Measurements from ENCODE around the gene AURKB. TPM values are rescaled to one million over a fixed set of nuclear protein-coding genes. Genes with fewer than 3 reads are reported as not detected.

Gene AURKB
- total and polyA plus RNA-seq, 2 of the 13 experiments (the other 11 are each of a cell fraction or from before 2014, with no cell fraction given) = 29.5 to 75.3 TPM

- FAIRE-seq (no peak), DNase-seq (ENCODE audit: low spot score) (no peak), ATAC-seq (no peak)
- intact Hi-C loops (cut with micrococcal nuclease; ENCODE audit: unreplicated experiment) (no loop called here), in situ Hi-C loops (cut with HindIII; ENCODE audit: extremely low pct_ligation_motif_present, low pct_unique_long_range_greater_than_20kb) (no loop called here)
- H2AFZ ChIP-seq (ENCODE audit: low read length) = no peak overlapping the region
- TSS peak; percentile 67 for BruUV-seq (replicated peaks)
- H3K9me3 ChIP-seq (ENCODE audit: low read length) = no peaks in the 10 kb centered on the region
- H3K9ac ChIP-seq (ENCODE audit: insufficient read depth, low read depth, low read length) = peak overlapping the region; percentile 95
- H4K20me1 ChIP-seq (ENCODE audit: insufficient read depth, low read length) = no peaks in the 10 kb centered on the region
- ChIA-PET CTCF (ENCODE audit: low intra/inter-chr PET ratio, low total read pairs) (interaction anchor here (1.9 kb wide), 1 partner anchor 23 kb away, joined by 5 read pairs; no protein-coding TSS in a partner anchor), POLR2A (interaction anchor here (2.0 kb wide), 1 partner anchor 11 kb away, joined by 11 read pairs; no protein-coding TSS in a partner anchor)
- H3K4me3 ChIP-seq (replicated peaks in 1 of 3; ENCODE audit: insufficient read depth in 1 of 3, low read depth in 2 of 3, low read length in 3 of 3) = peak overlapping the region; percentile 92 to 99 (median 98)
- peak overlapping the region; percentile 80 for H3K27ac ChIP-seq (ENCODE audit: extremely low read length, insufficient read depth, low read length)
- no peaks in the 10 kb centered on the region; a peak in 1 of 5 replicates for H3K27me3 ChIP-seq (ENCODE audit: control insufficient read depth in 1 of 2, insufficient read depth in 2 of 2, low read length in 2 of 2)
- TF ChIP-seq ZNF510 (CRISPR knock-in tag; IDR thresholded peaks at IDR 0.05; ENCODE audit: low read depth) (no peak), ZNF746 (CRISPR knock-in tag; IDR thresholded peaks at IDR 0.05) (0 out of 2 replicates have a peak, but pooled peaks have one; percentile 20), PAWR (CRISPR knock-in tag; IDR thresholded peaks at IDR 0.05; ENCODE audit: borderline replicate concordance) (no peak), ZNF362 (CRISPR knock-in tag; IDR thresholded peaks at IDR 0.05; ENCODE audit: borderline replicate concordance) (0 out of 2 replicates have a peak, but pooled peaks have one; percentile 4), ZNF609 (CRISPR knock-in tag; IDR thresholded peaks at IDR 0.05; ENCODE audit: borderline replicate concordance) (0 out of 2 replicates have a peak, but pooled peaks have one; percentile 14), GATA4 (IDR thresholded peaks at IDR 0.05; ENCODE audit: borderline replicate concordance, low read depth) (no peak), HNF1B (CRISPR knock-in tag; IDR thresholded peaks at IDR 0.05) (0 out of 2 replicates have a peak, but pooled peaks have one; percentile 2), ZNF501 (CRISPR knock-in tag; IDR thresholded peaks at IDR 0.05) (0 out of 2 replicates have a peak, but pooled peaks have one; percentile 39)
- peak overlapping the region; percentile 100 for H3K4me2 ChIP-seq (ENCODE audit: low read depth, low read length)
- 89% methylated on average over 14 of the region's 19 CpGs for WGBS (ENCODE audit: low lambda C conversion rate)
- peaks cover 18% of the 10 kb centered on the region for H3K79me2 ChIP-seq (ENCODE audit: insufficient read depth, low read length)
- peaks cover 1 to 7% of the 10 kb centered on the region in 2 experiments; a peak in 3 of 5 replicates for H3K36me3 ChIP-seq (replicated peaks in 1 of 2; ENCODE audit: control insufficient read depth in 1 of 2, insufficient read depth in 2 of 2, low read length in 2 of 2)
- H3K4me1 ChIP-seq (ENCODE audit: insufficient read depth, low read length) = peaks cover 62% of the 10 kb centered on the region
Observed at GRCh38 chr17:8161289-8162232, 48.8 kb downstream of the AURKB start.

All from HepG2 (cell line).